ENCODE data around the gene ZNF839. TPM values are rescaled to one million over a fixed set of nuclear protein-coding genes. Genes with fewer than 3 reads are reported as not detected.
A peak's percentile ranks its signal among the peaks of the same experiment; 100 is the strongest.

The ZNF839 gene
- total and polyA plus RNA-seq, 2 experiments from 2014 or later, result 7.9 to 10.0 TPM

- Histone ChIP-seq H3F3A (replicated peaks; ENCODE audit: low read depth) (no peaks in the 10 kb centered on the region), H3K4me3 (no peak overlapping the region), H3K4me2 (no peak overlapping the region), H3K27me3 (ENCODE audit: insufficient read depth) (no peaks in the 10 kb centered on the region), H3K36me3 (ENCODE audit: insufficient read depth) (0 out of 2 replicates have a peak, but pooled peaks cover 3% of the 10 kb centered on the region), H2AFZ (no peak overlapping the region), H3K79me2 (replicated peaks; ENCODE audit: insufficient read depth) (0 out of 2 replicates have a peak, but pooled peaks cover 4% of the 10 kb centered on the region), H3K27ac (ENCODE audit: low read depth) (no peak overlapping the region), H4K20me1 (replicated peaks; ENCODE audit: insufficient read depth) (peaks cover 5% of the 10 kb centered on the region; the same call in 1 of the 2 replicates), H3K9me2 (ENCODE audit: insufficient read depth) (no peaks in the 10 kb centered on the region), H3K4me1 (ENCODE audit: insufficient read depth) (no peaks in the 10 kb centered on the region)
- Mint-ChIP-seq H3K4me1 (peaks cover 5% of the 10 kb centered on the region; the same call in 2 of the 3 replicates), H3K36me3 (ENCODE audit: low read depth) (peaks cover 3% of the 10 kb centered on the region; the same call in 1 of the 3 replicates), H3K27ac (peak overlapping the region; percentile 30; the same call in 1 of the 2 replicates), H3K9me3 (no peaks in the 10 kb centered on the region), H3K27me3 (ENCODE audit: insufficient read depth, low read depth, poor library complexity) (peaks cover 4% of the 10 kb centered on the region), H3K4me3 (no peak overlapping the region)
- TF ChIP-seq EZH2 (IDR thresholded peaks at IDR 0.05; ENCODE audit: low read depth, unreplicated experiment), result no peak
- TF ChIP-seq ZNF331 (CRISPR knock-in tag; IDR thresholded peaks at IDR 0.05; ENCODE audit: low read depth), result no peak
- TF ChIP-seq NANOG (IDR thresholded peaks at IDR 0.05; ENCODE audit: borderline replicate concordance), result no peak
- TF ChIP-seq POLR2AphosphoS5 (IDR thresholded peaks at IDR 0.05; ENCODE audit: low read depth), result no peak
- TF ChIP-seq, protein P1, sequence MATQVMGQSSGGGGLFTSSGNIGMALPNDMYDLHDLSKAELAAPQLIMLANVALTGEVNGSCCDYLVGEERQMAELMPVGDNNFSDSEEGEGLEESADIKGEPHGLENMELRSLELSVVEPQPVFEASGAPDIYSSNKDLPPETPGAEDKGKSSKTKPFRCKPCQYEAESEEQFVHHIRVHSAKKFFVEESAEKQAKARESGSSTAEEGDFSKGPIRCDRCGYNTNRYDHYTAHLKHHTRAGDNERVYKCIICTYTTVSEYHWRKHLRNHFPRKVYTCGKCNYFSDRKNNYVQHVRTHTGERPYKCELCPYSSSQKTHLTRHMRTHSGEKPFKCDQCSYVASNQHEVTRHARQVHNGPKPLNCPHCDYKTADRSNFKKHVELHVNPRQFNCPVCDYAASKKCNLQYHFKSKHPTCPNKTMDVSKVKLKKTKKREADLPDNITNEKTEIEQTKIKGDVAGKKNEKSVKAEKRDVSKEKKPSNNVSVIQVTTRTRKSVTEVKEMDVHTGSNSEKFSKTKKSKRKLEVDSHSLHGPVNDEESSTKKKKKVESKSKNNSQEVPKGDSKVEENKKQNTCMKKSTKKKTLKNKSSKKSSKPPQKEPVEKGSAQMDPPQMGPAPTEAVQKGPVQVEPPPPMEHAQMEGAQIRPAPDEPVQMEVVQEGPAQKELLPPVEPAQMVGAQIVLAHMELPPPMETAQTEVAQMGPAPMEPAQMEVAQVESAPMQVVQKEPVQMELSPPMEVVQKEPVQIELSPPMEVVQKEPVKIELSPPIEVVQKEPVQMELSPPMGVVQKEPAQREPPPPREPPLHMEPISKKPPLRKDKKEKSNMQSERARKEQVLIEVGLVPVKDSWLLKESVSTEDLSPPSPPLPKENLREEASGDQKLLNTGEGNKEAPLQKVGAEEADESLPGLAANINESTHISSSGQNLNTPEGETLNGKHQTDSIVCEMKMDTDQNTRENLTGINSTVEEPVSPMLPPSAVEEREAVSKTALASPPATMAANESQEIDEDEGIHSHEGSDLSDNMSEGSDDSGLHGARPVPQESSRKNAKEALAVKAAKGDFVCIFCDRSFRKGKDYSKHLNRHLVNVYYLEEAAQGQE (IDR thresholded peaks at IDR 0.05; ENCODE audit: unreplicated experiment), result no peak
- TF ChIP-seq, protein P2, sequence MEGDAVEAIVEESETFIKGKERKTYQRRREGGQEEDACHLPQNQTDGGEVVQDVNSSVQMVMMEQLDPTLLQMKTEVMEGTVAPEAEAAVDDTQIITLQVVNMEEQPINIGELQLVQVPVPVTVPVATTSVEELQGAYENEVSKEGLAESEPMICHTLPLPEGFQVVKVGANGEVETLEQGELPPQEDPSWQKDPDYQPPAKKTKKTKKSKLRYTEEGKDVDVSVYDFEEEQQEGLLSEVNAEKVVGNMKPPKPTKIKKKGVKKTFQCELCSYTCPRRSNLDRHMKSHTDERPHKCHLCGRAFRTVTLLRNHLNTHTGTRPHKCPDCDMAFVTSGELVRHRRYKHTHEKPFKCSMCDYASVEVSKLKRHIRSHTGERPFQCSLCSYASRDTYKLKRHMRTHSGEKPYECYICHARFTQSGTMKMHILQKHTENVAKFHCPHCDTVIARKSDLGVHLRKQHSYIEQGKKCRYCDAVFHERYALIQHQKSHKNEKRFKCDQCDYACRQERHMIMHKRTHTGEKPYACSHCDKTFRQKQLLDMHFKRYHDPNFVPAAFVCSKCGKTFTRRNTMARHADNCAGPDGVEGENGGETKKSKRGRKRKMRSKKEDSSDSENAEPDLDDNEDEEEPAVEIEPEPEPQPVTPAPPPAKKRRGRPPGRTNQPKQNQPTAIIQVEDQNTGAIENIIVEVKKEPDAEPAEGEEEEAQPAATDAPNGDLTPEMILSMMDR (conservative IDR thresholded peaks at IDR 0.05; ENCODE audit: low read depth in 2 of 2), result no peak
- TF ChIP-seq STAT1 (IDR thresholded peaks at IDR 0.05; ENCODE audit: unreplicated experiment), result no peak
- TF ChIP-seq JUNB (IDR thresholded peaks at IDR 0.05; ENCODE audit: unreplicated experiment), result no peak
- TF ChIP-seq ZNF114 (CRISPR knock-in tag; IDR thresholded peaks at IDR 0.05), result no peak
- no peak for TF ChIP-seq CREB1 (CRISPR knock-in tag; IDR thresholded peaks at IDR 0.05; ENCODE audit: low read depth)
- TF ChIP-seq, protein P3, sequence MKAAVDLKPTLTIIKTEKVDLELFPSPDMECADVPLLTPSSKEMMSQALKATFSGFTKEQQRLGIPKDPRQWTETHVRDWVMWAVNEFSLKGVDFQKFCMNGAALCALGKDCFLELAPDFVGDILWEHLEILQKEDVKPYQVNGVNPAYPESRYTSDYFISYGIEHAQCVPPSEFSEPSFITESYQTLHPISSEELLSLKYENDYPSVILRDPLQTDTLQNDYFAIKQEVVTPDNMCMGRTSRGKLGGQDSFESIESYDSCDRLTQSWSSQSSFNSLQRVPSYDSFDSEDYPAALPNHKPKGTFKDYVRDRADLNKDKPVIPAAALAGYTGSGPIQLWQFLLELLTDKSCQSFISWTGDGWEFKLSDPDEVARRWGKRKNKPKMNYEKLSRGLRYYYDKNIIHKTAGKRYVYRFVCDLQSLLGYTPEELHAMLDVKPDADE (IDR thresholded peaks at IDR 0.05), result no peak
- TF ChIP-seq, protein P4, sequence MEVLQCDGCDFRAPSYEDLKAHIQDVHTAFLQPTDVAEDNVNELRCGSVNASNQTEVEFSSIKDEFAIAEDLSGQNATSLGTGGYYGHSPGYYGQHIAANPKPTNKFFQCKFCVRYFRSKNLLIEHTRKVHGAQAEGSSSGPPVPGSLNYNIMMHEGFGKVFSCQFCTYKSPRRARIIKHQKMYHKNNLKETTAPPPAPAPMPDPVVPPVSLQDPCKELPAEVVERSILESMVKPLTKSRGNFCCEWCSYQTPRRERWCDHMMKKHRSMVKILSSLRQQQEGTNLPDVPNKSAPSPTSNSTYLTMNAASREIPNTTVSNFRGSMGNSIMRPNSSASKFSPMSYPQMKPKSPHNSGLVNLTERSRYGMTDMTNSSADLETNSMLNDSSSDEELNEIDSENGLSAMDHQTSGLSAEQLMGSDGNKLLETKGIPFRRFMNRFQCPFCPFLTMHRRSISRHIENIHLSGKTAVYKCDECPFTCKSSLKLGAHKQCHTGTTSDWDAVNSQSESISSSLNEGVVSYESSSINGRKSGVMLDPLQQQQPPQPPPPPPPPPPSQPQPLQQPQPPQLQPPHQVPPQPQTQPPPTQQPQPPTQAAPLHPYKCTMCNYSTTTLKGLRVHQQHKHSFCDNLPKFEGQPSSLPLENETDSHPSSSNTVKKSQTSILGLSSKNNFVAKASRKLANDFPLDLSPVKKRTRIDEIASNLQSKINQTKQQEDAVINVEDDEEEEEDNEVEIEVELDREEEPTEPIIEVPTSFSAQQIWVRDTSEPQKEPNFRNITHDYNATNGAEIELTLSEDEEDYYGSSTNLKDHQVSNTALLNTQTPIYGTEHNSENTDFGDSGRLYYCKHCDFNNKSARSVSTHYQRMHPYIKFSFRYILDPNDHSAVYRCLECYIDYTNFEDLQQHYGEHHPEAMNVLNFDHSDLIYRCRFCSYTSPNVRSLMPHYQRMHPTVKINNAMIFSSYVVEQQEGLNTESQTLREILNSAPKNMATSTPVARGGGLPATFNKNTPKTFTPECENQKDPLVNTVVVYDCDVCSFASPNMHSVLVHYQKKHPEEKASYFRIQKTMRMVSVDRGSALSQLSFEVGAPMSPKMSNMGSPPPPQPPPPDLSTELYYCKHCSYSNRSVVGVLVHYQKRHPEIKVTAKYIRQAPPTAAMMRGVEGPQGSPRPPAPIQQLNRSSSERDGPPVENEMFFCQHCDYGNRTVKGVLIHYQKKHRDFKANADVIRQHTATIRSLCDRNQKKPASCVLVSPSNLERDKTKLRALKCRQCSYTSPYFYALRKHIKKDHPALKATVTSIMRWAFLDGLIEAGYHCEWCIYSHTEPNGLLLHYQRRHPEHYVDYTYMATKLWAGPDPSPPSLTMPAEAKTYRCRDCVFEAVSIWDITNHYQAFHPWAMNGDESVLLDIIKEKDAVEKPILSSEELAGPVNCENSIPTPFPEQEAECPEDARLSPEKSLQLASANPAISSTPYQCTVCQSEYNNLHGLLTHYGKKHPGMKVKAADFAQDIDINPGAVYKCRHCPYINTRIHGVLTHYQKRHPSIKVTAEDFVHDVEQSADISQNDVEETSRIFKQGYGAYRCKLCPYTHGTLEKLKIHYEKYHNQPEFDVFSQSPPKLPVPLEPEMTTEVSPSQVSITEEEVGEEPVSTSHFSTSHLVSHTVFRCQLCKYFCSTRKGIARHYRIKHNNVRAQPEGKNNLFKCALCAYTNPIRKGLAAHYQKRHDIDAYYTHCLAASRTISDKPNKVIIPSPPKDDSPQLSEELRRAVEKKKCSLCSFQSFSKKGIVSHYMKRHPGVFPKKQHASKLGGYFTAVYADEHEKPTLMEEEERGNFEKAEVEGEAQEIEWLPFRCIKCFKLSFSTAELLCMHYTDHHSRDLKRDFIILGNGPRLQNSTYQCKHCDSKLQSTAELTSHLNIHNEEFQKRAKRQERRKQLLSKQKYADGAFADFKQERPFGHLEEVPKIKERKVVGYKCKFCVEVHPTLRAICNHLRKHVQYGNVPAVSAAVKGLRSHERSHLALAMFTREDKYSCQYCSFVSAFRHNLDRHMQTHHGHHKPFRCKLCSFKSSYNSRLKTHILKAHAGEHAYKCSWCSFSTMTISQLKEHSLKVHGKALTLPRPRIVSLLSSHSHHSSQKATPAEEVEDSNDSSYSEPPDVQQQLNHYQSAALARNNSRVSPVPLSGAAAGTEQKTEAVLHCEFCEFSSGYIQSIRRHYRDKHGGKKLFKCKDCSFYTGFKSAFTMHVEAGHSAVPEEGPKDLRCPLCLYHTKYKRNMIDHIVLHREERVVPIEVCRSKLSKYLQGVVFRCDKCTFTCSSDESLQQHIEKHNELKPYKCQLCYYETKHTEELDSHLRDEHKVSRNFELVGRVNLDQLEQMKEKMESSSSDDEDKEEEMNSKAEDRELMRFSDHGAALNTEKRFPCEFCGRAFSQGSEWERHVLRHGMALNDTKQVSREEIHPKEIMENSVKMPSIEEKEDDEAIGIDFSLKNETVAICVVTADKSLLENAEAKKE (CRISPR knock-in tag; IDR thresholded peaks at IDR 0.05), result no peak
- TF ChIP-seq EZH2phosphoT487 (IDR thresholded peaks at IDR 0.05; ENCODE audit: unreplicated experiment), result no peak
- ATAC-seq (no peak), DNase-seq (ENCODE audit: low spot score) (no peak)
These were observed 55.6 kb downstream of the ZNF839 start for GRCh38 chr14:102375119-102375518.

Measured in GM23338 (cell line).